ENCODE data around the gene AGPAT1.
"Not testable (repeated sequence)": the region's sequence is repeated elsewhere in the genome, so short reads cannot be mapped to it uniquely, and the experiment has no call there.

AGPAT1 gene

GRCh38 chr6:32198866-32199265 lies 23.0 kb upstream of the AGPAT1 start:
- DNase-seq (ENCODE audit: low spot score) = no peak

- no peak for DNase-seq (ENCODE audit: low spot score)
These were observed 22.4 kb upstream of the AGPAT1 start for GRCh38 chr6:32198345-32198696.

DNA sequence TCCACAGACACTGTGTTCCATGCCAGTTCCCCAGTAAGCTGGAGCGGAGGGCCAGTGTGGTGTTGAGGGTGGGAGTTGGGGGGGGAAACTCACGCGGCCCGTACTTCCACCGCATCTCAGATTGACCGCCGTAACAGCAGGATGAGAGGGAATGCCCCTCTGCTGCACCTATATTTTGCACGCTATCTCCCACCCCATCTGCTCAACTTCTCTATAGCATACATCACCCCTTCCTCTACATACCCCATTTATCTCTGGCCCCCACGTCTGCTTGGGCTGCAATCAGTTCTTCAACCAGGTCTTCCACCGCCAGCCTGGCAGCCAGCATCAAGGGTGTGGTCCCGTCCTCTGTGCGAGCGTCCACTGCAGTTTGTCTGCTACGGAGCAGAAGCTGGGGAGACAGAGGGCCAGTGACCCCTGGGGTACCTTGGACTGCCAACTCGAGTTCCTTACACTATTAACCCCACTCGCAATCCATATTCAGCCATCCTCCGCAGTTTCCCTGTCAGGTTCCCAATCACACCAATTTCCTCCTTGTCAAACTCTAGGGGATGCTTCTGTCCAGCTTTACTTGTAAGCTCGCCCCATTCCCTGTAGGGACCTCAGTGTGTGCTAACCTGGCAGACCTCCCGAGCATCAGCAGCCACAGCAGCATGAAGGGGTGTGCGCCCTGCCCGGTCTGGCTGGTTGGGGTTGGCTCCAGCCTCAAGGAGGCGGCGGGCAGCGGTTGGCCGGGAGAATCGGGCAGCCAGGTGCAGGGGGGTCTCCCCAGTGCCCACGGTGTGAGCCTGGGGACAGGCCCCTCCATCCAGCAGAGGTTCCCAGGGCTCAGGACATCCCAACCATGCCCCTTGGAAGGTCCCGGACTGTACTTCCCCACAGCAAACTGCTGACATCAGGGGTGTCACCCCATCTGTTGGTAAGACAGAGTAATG lies 21.1 kb upstream of the AGPAT1 start:
- no peak for DNase-seq (ENCODE audit: low spot score)

GRCh38 chr6:32195902-32196681 lies 20.2 kb upstream of the AGPAT1 start:
- no peak for DNase-seq (ENCODE audit: low spot score)

DNA sequence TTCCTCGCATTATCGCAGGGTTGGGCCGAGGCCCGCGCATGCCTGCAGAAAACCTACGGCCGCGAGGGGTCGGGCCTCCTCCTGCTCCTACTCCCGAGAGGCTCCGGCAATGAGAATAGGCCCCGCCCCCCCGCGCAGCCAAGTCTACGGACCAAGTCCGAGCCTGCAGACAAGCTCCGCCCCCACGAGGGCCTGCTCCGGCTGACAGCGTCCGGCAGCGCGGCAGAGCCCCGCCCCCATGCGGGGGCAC lies 19.7 kb upstream of the AGPAT1 start:
- peak; percentile 99 for DNase-seq (ENCODE audit: low spot score)

DNA sequence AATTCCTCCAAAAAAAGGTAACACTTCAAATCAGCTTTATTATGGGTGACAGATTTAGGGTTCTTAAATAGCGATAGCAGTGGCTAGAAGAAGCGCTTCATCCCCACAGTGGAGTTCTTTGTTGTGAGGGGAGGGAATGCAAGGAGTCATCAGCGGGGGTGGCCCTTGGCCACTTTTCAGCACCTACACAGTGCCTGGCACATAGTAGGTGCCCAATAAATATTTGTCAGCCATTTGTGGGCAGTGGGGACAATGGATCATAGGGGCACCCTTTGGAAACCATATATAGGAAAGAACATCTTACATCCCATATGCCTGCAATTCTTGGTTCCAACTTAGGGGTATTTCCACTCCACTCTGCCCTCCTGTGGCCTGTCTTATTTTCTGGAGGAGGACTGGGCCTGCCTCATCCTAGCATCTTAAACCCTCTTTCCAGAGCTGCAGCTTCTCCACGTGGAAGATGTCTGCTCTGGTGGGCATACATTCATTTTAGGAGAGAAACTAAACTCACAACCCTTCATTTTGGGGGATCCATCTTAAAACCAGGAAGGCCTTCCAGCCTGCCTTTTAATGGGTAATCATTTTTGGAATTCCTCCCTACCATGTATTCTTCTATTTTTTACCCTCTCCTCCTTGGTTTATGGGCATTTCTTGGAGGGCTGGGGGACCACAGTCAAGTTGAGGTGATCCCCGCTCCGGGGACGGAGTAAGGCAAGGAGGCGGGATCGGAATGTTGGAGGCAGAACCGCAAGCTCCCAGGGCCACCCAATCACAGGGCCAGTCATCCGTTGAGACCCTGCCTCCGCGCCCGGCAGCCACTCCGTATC lies 19.2 kb upstream of the AGPAT1 start:
- DNase-seq (ENCODE audit: low spot score) = peak; percentile 72

DNA sequence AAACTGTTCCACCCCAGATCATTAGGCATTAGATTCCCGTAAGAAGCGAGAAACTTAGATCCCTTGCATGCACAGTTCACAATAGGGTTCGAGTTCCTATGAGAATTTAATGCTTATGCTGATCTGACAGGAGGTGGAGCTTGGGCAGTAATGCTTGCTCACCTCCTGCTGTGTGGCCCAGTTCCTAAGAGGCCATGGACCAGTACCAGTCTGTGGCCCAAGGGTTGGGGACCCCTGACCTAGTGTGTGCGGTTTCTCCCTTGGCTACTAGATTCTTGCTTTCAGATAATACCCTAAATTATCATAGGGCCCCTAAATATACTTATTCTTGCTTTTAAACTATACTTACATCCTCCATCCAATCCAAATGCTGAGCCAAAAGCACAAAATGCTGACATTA lies 18.5 kb upstream of the AGPAT1 start:
- DNase-seq (ENCODE audit: low spot score) = no peak

DNA sequence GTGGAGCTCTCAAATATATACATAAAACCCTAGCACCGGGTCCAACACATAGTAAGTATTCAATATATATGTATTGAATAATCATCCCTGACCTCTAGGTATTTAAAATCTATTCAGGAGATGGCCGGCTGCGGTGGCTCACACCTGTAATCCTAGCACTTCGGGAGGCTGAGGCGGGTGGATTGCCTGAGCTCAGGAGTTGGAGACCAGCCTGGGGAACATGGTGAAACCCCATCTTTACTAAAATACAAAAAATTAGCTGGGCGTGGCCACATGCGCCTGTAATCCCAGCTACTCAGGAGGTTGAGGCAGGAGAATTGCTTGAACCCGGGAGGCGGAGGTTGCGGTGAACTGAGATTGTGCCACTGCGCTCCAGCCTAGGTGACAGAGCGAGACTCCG lies 17.2 kb upstream of the AGPAT1 start:
- not testable (repeated sequence) for DNase-seq (ENCODE audit: low spot score)

DNA sequence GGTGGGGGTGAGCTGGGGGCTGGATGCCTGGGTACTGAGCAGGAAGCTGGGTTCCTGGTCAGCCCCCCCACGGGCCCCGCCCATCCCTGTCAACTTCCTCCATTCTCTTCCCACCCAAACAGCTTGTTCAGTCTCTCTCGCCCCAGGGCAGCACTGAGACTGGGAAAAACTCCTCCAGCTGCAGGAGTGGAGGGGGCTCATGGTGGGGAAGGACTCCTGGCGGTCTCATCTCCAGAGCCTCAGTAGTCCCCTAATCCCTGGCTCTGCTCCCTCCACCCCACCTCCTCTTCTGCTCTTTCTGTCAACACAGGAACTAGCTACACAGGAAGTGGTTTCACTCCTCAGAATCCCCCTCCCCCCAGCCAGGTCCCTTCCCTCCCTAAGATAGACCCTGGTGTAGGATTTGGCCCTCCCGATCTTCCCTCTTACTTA lies 16.7 kb upstream of the AGPAT1 start, which contains the start of gene GPSM3:
GPSM3 (minus strand) TSS at position 36 of the 432 bp plus-strand sequence. CDS start 130 bp downstream, outside the sequence.
- no peak for DNase-seq (ENCODE audit: low spot score)

GRCh38 chr6:32191696-32192607 lies 16.1 kb upstream of the AGPAT1 start:
- no peak for DNase-seq (ENCODE audit: low spot score)

DNA sequence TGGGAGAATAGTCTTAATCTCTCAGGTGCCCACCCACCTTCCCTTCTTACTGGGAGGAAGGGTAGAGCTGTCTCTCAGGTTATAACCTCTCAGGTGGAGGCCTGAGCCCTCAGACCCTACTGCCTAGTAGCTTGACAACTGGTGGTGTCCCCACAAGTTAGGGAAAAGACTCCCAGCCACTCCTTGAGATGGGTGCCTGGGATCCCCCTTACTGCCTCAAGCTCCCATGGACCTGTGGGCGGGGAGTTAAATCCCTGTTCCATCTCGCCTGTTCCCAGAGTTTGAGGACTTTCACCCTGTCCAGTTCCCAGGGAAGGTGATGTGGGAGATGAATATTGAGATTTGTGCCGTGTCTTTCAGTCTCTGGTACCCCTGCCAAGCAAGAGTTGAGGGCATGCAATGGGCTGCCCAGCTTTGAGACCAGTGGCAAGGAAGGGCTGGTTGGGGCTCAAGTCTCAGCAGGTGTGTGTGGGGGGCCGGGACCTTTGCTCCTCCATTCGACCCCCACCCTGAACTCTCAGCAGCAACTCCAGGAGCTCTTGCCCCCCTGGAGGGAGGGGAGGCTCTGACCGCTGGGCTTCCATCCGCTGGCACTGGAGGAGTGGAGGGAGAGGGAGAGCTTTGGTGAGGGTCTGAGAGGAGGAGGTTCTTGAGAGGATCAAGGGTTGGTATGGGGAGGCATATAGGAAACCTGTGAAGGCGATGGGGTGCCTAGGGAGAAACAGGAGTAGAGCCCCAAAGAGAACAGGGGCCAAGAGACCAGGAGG lies 15.2 kb upstream of the AGPAT1 start:
- no peak for DNase-seq (ENCODE audit: low spot score)

DNA sequence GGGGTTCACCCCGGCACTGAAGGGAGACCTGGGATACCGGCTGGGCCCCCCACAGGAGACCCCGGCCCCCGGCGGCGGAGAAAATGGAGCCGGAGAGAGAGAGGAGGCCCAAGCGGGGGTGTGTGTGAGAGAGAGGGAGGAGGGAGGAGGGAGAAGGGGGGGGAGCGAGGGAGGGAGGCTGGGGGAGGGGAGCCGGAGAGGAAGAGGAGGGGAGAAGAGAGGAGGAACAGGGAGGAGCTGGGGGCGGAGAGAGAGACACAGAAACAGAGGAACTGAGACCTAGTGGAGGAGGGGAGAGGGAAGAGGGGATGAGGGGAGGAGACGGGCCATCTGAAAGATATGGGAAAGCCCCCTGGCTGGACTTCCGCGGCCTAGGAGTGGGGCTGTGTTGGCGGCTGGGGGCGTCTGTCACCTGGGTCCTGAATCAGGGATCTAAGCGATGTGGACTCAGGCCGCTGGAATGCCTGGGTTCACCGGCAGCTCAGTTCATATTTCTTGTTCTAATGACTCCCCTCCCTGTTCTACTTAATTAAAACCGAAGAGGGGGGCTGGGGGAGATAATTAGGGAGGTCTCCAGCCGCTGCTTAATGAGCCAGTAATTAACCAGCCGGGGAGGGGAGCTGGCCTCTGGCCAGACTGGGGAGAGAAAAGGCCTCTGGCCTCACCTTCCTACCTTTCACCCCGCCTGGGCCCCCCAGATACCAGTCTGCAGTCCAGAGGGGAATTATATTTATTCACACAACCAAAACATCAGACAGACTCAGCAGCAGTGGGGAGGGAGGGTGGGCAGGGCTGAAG lies 14.4 kb upstream of the AGPAT1 start, which contains the start of gene PBX2:
PBX2 (minus strand) TSS at position 149 of the 798 bp plus-strand sequence. CDS start 287 bp downstream, outside the sequence.
- peak; percentile 83 for DNase-seq (ENCODE audit: low spot score)

DNA sequence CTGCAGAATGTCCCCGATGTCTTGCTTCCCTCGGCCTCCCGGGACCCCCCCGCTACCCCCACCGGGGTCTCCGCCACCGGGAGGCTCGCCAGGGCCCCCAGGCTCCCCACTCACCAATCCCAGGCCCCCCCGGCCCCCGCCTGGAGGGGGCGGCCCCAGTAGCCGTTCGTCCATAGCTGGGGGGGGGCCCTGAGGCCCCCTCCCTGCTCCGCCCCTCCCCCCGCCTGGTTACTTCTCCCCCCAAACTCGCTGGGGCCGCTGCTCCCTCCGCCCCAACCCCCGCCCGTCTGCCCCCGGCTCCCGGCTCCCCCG lies 13.8 kb upstream of the AGPAT1 start:
- DNase-seq (ENCODE audit: low spot score) = no peak

DNA sequence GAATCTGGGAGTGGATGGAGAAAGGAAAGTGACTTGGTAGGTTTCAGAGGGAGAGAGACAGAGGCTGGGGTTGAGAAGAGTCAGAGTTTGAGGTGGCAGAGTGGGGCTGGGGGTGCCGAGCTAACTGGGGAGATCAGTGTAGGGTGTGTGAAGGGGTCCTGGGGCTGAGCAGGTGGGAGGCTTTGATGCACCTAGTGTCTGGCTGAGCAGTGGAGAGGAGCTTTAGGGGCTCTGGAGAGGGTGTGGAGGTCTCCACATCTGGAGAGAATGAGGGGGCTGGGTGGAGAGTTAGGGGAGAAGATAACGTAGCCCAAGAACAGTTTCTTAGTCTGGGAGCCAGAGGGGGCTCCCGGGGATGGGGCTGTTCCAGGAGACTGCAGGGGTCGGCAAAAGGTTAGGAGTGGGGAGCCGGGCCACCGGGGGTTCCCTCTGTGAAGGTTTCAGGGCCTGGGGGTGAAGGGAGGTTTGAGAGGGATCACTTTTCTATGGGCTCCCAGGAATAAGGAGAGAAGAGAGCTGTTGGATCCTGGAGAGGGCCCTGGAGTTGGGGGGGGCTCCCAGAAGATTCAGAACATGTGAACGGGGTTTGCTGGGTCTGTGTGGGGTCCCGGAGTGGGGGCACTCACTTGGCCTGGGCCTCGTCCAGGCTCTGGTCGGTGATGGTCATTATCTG lies 13.3 kb upstream of the AGPAT1 start:
- DNase-seq (ENCODE audit: low spot score) = no peak

DNA sequence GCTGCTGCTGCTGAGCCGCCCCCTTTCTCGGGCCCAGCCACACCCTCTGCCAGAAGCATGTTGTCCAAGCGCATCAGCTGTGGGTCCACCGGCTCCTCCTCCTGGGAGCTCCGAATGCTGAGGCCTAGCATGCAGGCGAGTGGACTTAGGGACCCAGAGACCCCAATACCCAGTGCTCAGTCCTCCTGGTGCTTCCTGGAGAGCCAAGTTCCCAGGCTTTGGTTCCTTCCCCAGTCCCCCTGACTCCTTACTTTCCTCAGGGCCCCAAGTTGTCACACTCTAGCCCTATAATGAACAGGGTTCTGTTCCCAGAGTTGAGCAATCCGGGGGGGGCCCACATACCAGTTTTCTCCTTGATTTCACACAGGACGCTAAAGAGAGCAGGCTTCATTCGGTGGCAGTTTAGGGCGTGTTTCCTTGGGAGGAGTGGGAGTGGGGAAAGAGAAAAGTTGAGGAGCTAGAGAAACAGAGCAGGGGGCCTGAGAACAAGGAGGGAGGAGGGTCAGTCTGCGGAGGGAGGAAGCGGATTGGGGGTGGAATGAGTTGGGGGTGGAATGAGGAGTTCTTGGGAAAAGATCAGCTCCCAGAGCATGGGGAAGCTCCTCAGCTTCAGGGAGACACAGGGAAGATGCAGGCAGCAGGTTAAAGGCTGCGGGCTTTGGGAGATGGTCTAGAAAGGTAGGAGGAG lies 12.6 kb upstream of the AGPAT1 start:
- no peak for DNase-seq (ENCODE audit: low spot score)

DNA sequence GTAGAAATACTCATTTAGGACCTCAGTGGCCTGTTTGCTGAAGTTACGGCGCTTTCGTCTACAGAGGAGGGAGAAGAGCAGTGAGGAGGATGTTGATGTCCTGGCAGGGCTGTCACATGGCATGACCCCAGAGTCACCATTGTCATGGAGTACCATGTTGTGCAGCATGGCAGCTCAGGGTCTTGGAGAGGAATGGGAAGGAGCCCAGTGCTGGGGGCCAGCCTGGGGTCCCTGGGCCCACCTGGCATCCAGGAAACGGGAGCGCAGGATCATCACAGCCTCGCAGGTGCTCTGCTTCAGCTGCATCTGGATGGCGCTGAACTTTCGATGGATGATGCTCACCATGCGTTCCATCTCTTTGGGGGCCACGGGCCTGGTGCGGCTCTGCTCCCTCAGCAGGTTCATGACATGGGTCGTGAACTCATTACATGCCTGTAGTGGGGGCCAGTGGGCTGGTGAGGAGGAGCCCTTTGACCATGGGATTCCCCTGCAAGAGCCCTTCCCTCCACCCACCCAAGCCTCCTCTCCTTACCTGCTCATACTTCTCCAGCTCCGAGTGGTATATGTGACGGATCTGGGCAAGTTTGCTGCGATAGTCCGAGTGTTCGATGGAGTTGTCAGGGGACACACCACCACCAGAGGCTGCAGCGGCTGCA lies 12.0 kb upstream of the AGPAT1 start:
- DNase-seq (ENCODE audit: low spot score) = not testable (repeated sequence)

GRCh38 chr6:32187009-32187709 lies 11.3 kb upstream of the AGPAT1 start:
- no peak for DNase-seq (ENCODE audit: low spot score)
